Kidney epithelial cell (primary cell): ENCODE data around the gene ANXA6. TPM values are rescaled to one million over a fixed set of nuclear protein-coding genes. Genes with fewer than 3 reads are reported as not detected.

Experiments
- DNase-seq: peaks from one replicate; pipeline ENCODE4 v3.0.0-alpha.2; 2010; ENCODE audit warnings: low read depth
- H3K27me3 ChIP-seq: 2 replicates; pipeline ENCODE4 v1.6.0; 2011; ENCODE audit warnings: low read length; ENCODE audit not compliant: control insufficient read depth, insufficient read depth
- H3K36me3 ChIP-seq: 2 replicates; pipeline ENCODE4 v1.5.1; 2011; ENCODE audit warnings: low read length; ENCODE audit not compliant: control insufficient read depth, insufficient read depth
- H3K4me3 ChIP-seq: 2 replicates; pipeline ENCODE4 v1.5.1; 2011; ENCODE audit warnings: low read depth, mild to moderate bottlenecking, control low read depth, low read length
- CTCF ChIP-seq: IDR thresholded peaks from 2 replicates; pipeline ENCODE4 v1.5.1; 2011; ENCODE audit warnings: mild to moderate bottlenecking, moderate library complexity, low read length, control low read depth, inconsistent platforms; ENCODE audit not compliant: insufficient read depth, poor library complexity, severe bottlenecking
- total RNA-seq: library from RNA; depleted of rRNA; stranded (reverse); fragments of >200 nt; gene quantifications from 2 replicates; pipeline ENCODE4 v1.2.3, GENCODE V29; 2015

ANXA6 gene
- total RNA-seq, 1 donor from 2014 or later: 59.9 TPM

GRCh38 chr5:151158287-151158661 is 695 bp upstream of the ANXA6 start:
- DNase-seq: no peak
- Histone ChIP-seq H3K4me3 (peak overlapping the region; percentile 73), H3K36me3 (no peaks in the 10 kb centered on the region), H3K27me3 (no peaks in the 10 kb centered on the region)
- no peak for TF ChIP-seq CTCF

GRCh38 chr5:151156507-151157420 is 815 bp downstream of the ANXA6 start:
- no peak for DNase-seq
- no peak for TF ChIP-seq CTCF

GRCh38 chr5:151155775-151156506 is 1.6 kb downstream of the ANXA6 start:
- no peak for DNase-seq

More at GRCh38 chr5:151156507-151157420, 815 bp downstream of the ANXA6 start:
- Histone ChIP-seq H3K27me3 (no peaks in the 10 kb centered on the region), H3K36me3 (no peaks in the 10 kb centered on the region), H3K4me3 (peak overlapping the region; percentile 73)

GRCh38 chr5:151154931-151155774 is 2.4 kb downstream of the ANXA6 start:
- Histone ChIP-seq H3K36me3 (no peaks in the 10 kb centered on the region), H3K27me3 (no peaks in the 10 kb centered on the region), H3K4me3 (no peak overlapping the region)
- no peak for TF ChIP-seq CTCF
- DNase-seq: no peak

More at GRCh38 chr5:151155775-151156506, 1.6 kb downstream of the ANXA6 start:
- Histone ChIP-seq H3K4me3 (no peak overlapping the region), H3K27me3 (no peaks in the 10 kb centered on the region), H3K36me3 (no peaks in the 10 kb centered on the region)
- no peak for TF ChIP-seq CTCF

GRCh38 chr5:151153766-151154272 is 3.8 kb downstream of the ANXA6 start:
- no peak for DNase-seq
- Histone ChIP-seq H3K27me3 (no peaks in the 10 kb centered on the region), H3K4me3 (no peak overlapping the region), H3K36me3 (no peaks in the 10 kb centered on the region)
- no peak for TF ChIP-seq CTCF
